OCI-LY1 (cell line): ENCODE measurements around the gene NUP210.
A peak's percentile ranks its signal among the peaks of the same experiment; 100 is the strongest.

Experiments
- H2AFZ ChIP-seq: fragments of 200-600 bp; sonication (generic), shearing (Covaris generic); 2 replicates; pipeline ENCODE4 v1.6.0; 2014; ENCODE audit warnings: antibody characterized with exemption, mild to moderate bottlenecking, low read length
- H3F3A ChIP-seq: fragments of 200-600 bp; sonication (generic), shearing (Covaris generic); 2 replicates; pipeline ENCODE4 v1.6.0; 2014; ENCODE audit warnings: mild to moderate bottlenecking, antibody characterized with exemption, low read length, moderate library complexity; ENCODE audit not compliant: insufficient read depth
- H3K27ac ChIP-seq: fragments of 200-600 bp; sonication (generic); 2 replicates; pipeline ENCODE4 v1.5.1; 2014; ENCODE audit warnings: low read length, mixed run types, mild to moderate bottlenecking, low read depth; ENCODE audit not compliant: poor library complexity, severe bottlenecking
- H3K27me3 ChIP-seq: fragments of 200-600 bp; sonication (generic); 2 replicates; pipeline ENCODE4 v1.6.0; 2014; ENCODE audit warnings: antibody characterized with exemption, mild to moderate bottlenecking, low read length, moderate library complexity; ENCODE audit not compliant: insufficient read depth
- H3K36me3 ChIP-seq: fragments of 200-600 bp; sonication (generic); 2 replicates; pipeline ENCODE4 v1.6.1; 2014; ENCODE audit warnings: mild to moderate bottlenecking, antibody characterized with exemption, low read length, moderate library complexity, mixed read lengths; ENCODE audit not compliant: insufficient read depth
- H3K4me1 ChIP-seq: fragments of 200-600 bp; sonication (generic); 2 replicates; pipeline ENCODE4 v1.5.1; 2014; ENCODE audit warnings: mild to moderate bottlenecking, low read length, moderate library complexity; ENCODE audit not compliant: insufficient read depth, severe bottlenecking
- H3K4me2 ChIP-seq: fragments of 200-600 bp; sonication (generic), shearing (Covaris generic); 2 replicates; pipeline ENCODE4 v1.6.1; 2014; ENCODE audit warnings: low read length
- H3K4me3 ChIP-seq: fragments of 200-600 bp; sonication (generic); 2 replicates; pipeline ENCODE4 v1.5.1; 2014; ENCODE audit warnings: low read length, low read depth, mild to moderate bottlenecking, mixed read lengths; ENCODE audit not compliant: poor library complexity, severe bottlenecking
- H3K79me2 ChIP-seq: fragments of 200-600 bp; shearing (Covaris generic); 2 replicates; pipeline ENCODE4 v1.6.1; 2016; ENCODE audit warnings: mixed run types, low read length, mixed read lengths; ENCODE audit not compliant: insufficient read depth
- H3K9ac ChIP-seq: fragments of 200-600 bp; sonication (generic), shearing (Covaris generic); 2 replicates; pipeline ENCODE4 v1.6.1; 2014; ENCODE audit warnings: mild to moderate bottlenecking, low read length, mixed read lengths
- H3K9me2 ChIP-seq: fragments of 200-600 bp; sonication (generic), shearing (Covaris generic); 2 replicates; pipeline ENCODE4 v1.6.1; 2014; ENCODE audit warnings: low read depth, mild to moderate bottlenecking, low read length, mixed read lengths
- H3K9me3 ChIP-seq: fragments of 200-600 bp; shearing (Covaris generic); 2 replicates; pipeline ENCODE4 v1.6.1; 2014; ENCODE audit warnings: low read length, mixed read lengths
- H4K20me1 ChIP-seq: fragments of 200-600 bp; sonication (generic), shearing (Covaris generic); 2 replicates; pipeline ENCODE4 v1.6.0; 2016; ENCODE audit warnings: mild to moderate bottlenecking, low read length; ENCODE audit not compliant: insufficient read depth
- EZH2 ChIP-seq: fragments of 200-600 bp; sonication (generic), shearing (Covaris generic); IDR thresholded peaks from 2 replicates; pipeline ENCODE4 v1.8.0; 2017; ENCODE audit warnings: borderline replicate concordance, mixed run types, mild to moderate bottlenecking, antibody characterized with exemption, low read length, moderate library complexity, mixed read lengths
- TF ChIP-seq, protein P1 (sequence below): fragments of 200-600 bp; sonication (generic), shearing (Covaris generic); IDR thresholded peaks from 2 replicates; pipeline ENCODE4 v1.5.1; 2017; ENCODE audit warnings: mild to moderate bottlenecking, antibody characterized with exemption, low read length, moderate library complexity, mixed read lengths

NUP210 gene

DNA sequence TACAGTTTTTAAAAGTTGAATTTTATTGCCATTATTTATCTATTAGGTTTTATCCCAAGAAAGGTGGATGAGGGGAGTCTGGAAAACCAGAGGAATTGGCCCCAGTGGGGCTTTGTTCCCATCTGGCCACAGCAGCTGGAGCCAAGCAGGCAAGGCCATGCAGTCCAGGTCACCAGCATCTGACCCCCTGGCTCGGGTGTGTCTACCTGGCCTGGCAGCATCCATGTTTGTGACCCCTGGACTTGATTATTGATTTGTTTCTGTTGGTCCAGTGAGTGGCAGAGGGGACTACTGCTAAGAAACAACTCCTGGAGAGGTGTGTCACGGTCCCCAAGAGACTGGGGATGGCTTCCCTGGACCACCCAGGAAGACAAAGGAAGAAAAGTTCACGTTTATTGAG, 111.1 kb downstream of the NUP210 start:
- no peak overlapping the region for H3K27ac ChIP-seq
- H3K9me2 ChIP-seq = no peaks in the 10 kb centered on the region
- H3K36me3 ChIP-seq = peaks cover 28% of the 10 kb centered on the region
- TF ChIP-seq, protein P1, sequence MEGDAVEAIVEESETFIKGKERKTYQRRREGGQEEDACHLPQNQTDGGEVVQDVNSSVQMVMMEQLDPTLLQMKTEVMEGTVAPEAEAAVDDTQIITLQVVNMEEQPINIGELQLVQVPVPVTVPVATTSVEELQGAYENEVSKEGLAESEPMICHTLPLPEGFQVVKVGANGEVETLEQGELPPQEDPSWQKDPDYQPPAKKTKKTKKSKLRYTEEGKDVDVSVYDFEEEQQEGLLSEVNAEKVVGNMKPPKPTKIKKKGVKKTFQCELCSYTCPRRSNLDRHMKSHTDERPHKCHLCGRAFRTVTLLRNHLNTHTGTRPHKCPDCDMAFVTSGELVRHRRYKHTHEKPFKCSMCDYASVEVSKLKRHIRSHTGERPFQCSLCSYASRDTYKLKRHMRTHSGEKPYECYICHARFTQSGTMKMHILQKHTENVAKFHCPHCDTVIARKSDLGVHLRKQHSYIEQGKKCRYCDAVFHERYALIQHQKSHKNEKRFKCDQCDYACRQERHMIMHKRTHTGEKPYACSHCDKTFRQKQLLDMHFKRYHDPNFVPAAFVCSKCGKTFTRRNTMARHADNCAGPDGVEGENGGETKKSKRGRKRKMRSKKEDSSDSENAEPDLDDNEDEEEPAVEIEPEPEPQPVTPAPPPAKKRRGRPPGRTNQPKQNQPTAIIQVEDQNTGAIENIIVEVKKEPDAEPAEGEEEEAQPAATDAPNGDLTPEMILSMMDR = no peak
- TF ChIP-seq EZH2 = no peak
- no peaks in the 10 kb centered on the region for H3F3A ChIP-seq
- no peak overlapping the region for H3K9ac ChIP-seq
- no peaks in the 10 kb centered on the region for H3K9me3 ChIP-seq
- no peak overlapping the region for H2AFZ ChIP-seq
- H3K79me2 ChIP-seq = no peaks in the 10 kb centered on the region
- H3K27me3 ChIP-seq = no peaks in the 10 kb centered on the region
- H4K20me1 ChIP-seq = no peaks in the 10 kb centered on the region
- no peaks in the 10 kb centered on the region for H3K4me1 ChIP-seq
- no peak overlapping the region for H3K4me3 ChIP-seq
- H3K4me2 ChIP-seq = no peak overlapping the region

GRCh38 chr3:13308380-13308801, 111.7 kb downstream of the NUP210 start:
- Histone ChIP-seq H3K27ac (no peak overlapping the region), H3K4me3 (no peak overlapping the region), H3F3A (no peaks in the 10 kb centered on the region), H3K36me3 (peaks cover 22% of the 10 kb centered on the region), H3K4me2 (no peak overlapping the region), H3K79me2 (no peaks in the 10 kb centered on the region), H2AFZ (no peak overlapping the region), H3K9me2 (no peaks in the 10 kb centered on the region), H3K27me3 (no peaks in the 10 kb centered on the region), H3K9ac (no peak overlapping the region), H3K9me3 (no peaks in the 10 kb centered on the region), H3K4me1 (no peaks in the 10 kb centered on the region), H4K20me1 (no peaks in the 10 kb centered on the region)
- TF ChIP-seq, protein P1 = peak; percentile 56; the same call in 1 of the 2 replicates
- no peak for TF ChIP-seq EZH2

- TF ChIP-seq EZH2 = no peak
- TF ChIP-seq, protein P1 = no peak
- H4K20me1 ChIP-seq = no peaks in the 10 kb centered on the region
- no peak overlapping the region for H3K27ac ChIP-seq
- no peaks in the 10 kb centered on the region for H3K9me3 ChIP-seq
- no peak overlapping the region for H3K9ac ChIP-seq
- no peaks in the 10 kb centered on the region for H3K9me2 ChIP-seq
- no peaks in the 10 kb centered on the region for H3K4me1 ChIP-seq
- no peak overlapping the region for H2AFZ ChIP-seq
- H3K4me2 ChIP-seq = no peak overlapping the region
- H3K27me3 ChIP-seq = no peaks in the 10 kb centered on the region
- H3F3A ChIP-seq = no peaks in the 10 kb centered on the region
- no peak overlapping the region for H3K4me3 ChIP-seq
- peaks cover 20% of the 10 kb centered on the region for H3K36me3 ChIP-seq
- H3K79me2 ChIP-seq = no peaks in the 10 kb centered on the region
Measured at GRCh38 chr3:13307041-13307440, 113.1 kb downstream of the NUP210 start.
